SJSA1 (cell line): ENCODE results near the gene BABAM2. TPM values are rescaled to one million over a fixed set of nuclear protein-coding genes. Genes with fewer than 3 reads are reported as not detected.

ENCODE experiments used
- DNase-seq, 2 experiments: peaks; one replicate each; pipeline ENCODE4 v3.0.0-alpha.2; 2015 to 2020; ENCODE audit warnings: low spot score in 2 of 2, low read depth in 1 of 2
- H3K27ac ChIP-seq: fragments of 250-450 bp; sonication (Bioruptor Pico); 2 replicates; pipeline ENCODE4 v1.5.1; 2020; ENCODE audit warnings: mild to moderate bottlenecking, moderate library complexity
- H3K27me3 ChIP-seq: fragments of 250-450 bp; sonication (Bioruptor Pico); replicated peaks from 2 replicates; pipeline ENCODE4 v1.5.1; 2020; ENCODE audit warnings: mild to moderate bottlenecking, moderate library complexity
- H3K36me3 ChIP-seq: fragments of 250-450 bp; sonication (Bioruptor Pico); 2 replicates; pipeline ENCODE4 v1.5.1; 2020; ENCODE audit warnings: mild to moderate bottlenecking
- H3K4me1 ChIP-seq: fragments of 250-450 bp; sonication (Bioruptor Pico); replicated peaks from 2 replicates; pipeline ENCODE4 v1.6.1; 2021; ENCODE audit warnings: mild to moderate bottlenecking
- H3K4me3 ChIP-seq: fragments of 250-450 bp; sonication (Bioruptor Pico); 2 replicates; pipeline ENCODE4 v1.5.1; 2020; ENCODE audit warnings: mild to moderate bottlenecking
- H3K9me3 ChIP-seq: fragments of 250-450 bp; sonication (Bioruptor Pico); replicated peaks from 2 replicates; pipeline ENCODE4 v1.5.1; 2020; ENCODE audit warnings: mild to moderate bottlenecking
- total RNA-seq: library from RNA; depleted of rRNA; stranded (reverse); fragments of >200 nt; shearing (Covaris generic); gene quantifications from 2 replicates; pipeline ENCODE4 v1.2.3, GENCODE V29; 2014

Gene BABAM2
- total RNA-seq, 1 experiment from 2014 or later, result 24.6 TPM

DNA sequence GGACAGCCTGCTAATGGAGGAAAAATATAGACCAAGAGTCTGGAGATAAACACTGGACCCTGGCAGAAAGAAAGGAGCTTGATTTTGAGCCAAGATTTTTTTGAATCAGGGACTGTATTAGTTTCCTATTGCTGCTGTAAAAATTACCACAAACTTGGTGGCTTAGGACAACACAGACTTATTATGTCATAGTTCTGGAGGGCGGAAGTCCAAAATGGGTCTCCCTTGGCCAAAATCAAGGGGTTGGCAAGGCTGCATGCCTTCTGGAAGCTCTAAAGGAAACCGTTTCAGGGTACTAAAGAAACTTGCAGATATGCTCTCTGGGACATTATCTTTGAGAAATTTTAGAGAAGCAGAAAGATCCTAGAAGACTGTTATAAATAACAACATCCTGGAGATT is 140.1 kb downstream of the BABAM2 start:
- no peak for DNase-seq
- Histone ChIP-seq H3K27me3 (no peaks in the 10 kb centered on the region), H3K4me3 (no peak overlapping the region), H3K27ac (no peak overlapping the region), H3K36me3 (no peaks in the 10 kb centered on the region), H3K4me1 (peaks cover 5% of the 10 kb centered on the region; the same call in 1 of the 2 replicates), H3K9me3 (no peaks in the 10 kb centered on the region)

- Histone ChIP-seq H3K36me3 (no peaks in the 10 kb centered on the region), H3K9me3 (no peaks in the 10 kb centered on the region), H3K4me1 (peaks cover 5% of the 10 kb centered on the region; the same call in 1 of the 2 replicates), H3K27ac (no peak overlapping the region), H3K27me3 (no peaks in the 10 kb centered on the region), H3K4me3 (no peak overlapping the region)
- DNase-seq, result no peak
These were observed 142.3 kb downstream of the BABAM2 start for GRCh38 chr2:28032816-28033215.

GRCh38 chr2:28034696-28035095 is 144.2 kb downstream of the BABAM2 start:
- no peak overlapping the region for H3K27ac ChIP-seq
- no peak for DNase-seq
- H3K36me3 ChIP-seq, result no peaks in the 10 kb centered on the region
- no peak overlapping the region for H3K4me3 ChIP-seq
- H3K9me3 ChIP-seq, result no peaks in the 10 kb centered on the region
- H3K27me3 ChIP-seq, result no peaks in the 10 kb centered on the region
- H3K4me1 ChIP-seq, result peaks cover 5% of the 10 kb centered on the region; the same call in 1 of the 2 replicates

GRCh38 chr2:28035163-28035690 is 144.7 kb downstream of the BABAM2 start:
- no peaks in the 10 kb centered on the region for H3K27me3 ChIP-seq
- peaks cover 5% of the 10 kb centered on the region; the same call in 1 of the 2 replicates for H3K4me1 ChIP-seq
- H3K27ac ChIP-seq, result no peak overlapping the region
- no peak overlapping the region for H3K4me3 ChIP-seq
- H3K36me3 ChIP-seq, result no peaks in the 10 kb centered on the region
- no peak for DNase-seq
- H3K9me3 ChIP-seq, result no peaks in the 10 kb centered on the region

DNA sequence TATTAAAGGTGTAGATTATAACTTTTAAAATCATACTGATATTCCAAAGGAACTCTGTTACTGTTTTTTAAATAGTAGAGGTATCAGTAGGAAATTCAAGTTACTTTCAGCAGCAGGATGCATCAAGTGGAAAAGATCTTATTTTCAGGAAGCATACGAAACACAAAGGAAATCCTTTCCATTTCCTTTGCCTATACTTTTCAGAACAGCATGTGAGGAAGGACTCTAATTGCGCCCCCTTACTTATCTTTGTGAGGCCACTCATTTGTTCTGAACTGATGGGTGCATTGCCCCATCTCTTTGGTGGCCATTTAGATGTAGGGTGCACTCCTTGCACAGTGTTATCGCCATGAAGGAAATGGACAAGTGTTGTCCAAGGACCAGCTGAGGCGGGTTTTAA is 145.3 kb downstream of the BABAM2 start:
- no peak overlapping the region for H3K27ac ChIP-seq
- H3K4me3 ChIP-seq, result no peak overlapping the region
- H3K9me3 ChIP-seq, result no peaks in the 10 kb centered on the region
- peaks cover 5% of the 10 kb centered on the region; the same call in 1 of the 2 replicates for H3K4me1 ChIP-seq
- no peaks in the 10 kb centered on the region for H3K27me3 ChIP-seq
- DNase-seq, result no peak
- no peaks in the 10 kb centered on the region for H3K36me3 ChIP-seq

DNA sequence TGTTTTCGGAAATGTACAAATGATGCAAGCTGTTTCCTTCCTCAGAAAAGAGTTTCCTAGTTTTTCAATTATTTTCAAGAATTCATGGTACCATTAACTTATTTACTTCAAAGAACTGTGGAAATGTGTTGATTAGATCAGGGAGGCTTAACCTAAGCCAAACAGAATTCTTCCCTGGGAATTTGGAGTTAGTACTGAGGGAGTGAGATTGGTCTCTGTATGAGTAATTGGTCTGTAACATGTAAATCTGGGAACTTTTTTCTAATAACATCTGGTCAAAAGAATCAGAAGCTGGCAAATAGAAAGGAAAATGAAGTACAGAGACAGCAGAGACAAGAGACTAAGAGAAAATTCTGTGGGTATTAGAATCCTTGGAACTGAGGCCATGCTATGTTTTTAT is 145.8 kb downstream of the BABAM2 start:
- no peaks in the 10 kb centered on the region for H3K36me3 ChIP-seq
- peaks cover 5% of the 10 kb centered on the region; the same call in 1 of the 2 replicates for H3K4me1 ChIP-seq
- H3K27ac ChIP-seq, result no peak overlapping the region
- no peak overlapping the region for H3K4me3 ChIP-seq
- H3K27me3 ChIP-seq, result no peaks in the 10 kb centered on the region
- no peak for DNase-seq
- no peaks in the 10 kb centered on the region for H3K9me3 ChIP-seq

DNA sequence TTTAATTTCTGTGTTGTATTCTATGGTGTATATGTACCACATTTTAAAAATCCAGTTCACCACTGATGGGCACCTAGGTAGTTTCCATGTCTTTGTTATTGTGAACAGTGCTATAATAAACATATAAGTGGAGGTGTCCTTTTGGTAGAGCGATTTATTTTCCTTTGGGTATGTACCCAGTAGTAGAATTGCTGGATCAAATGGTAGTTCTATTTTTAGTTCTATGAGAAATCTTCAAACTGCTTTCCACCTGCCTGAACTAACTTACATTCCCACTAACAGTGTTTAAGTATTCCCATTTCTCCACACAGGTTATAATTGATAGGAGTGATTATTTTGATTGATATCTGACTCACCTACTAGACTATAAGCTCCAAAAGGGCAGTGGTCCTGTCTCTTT is 148.2 kb downstream of the BABAM2 start:
- no peaks in the 10 kb centered on the region for H3K27me3 ChIP-seq
- no peak overlapping the region for H3K4me3 ChIP-seq
- H3K9me3 ChIP-seq, result no peaks in the 10 kb centered on the region
- DNase-seq, result no peak
- no peak overlapping the region for H3K27ac ChIP-seq
- no peaks in the 10 kb centered on the region for H3K36me3 ChIP-seq
- H3K4me1 ChIP-seq, result peaks cover 5% of the 10 kb centered on the region; the same call in 1 of the 2 replicates

DNA sequence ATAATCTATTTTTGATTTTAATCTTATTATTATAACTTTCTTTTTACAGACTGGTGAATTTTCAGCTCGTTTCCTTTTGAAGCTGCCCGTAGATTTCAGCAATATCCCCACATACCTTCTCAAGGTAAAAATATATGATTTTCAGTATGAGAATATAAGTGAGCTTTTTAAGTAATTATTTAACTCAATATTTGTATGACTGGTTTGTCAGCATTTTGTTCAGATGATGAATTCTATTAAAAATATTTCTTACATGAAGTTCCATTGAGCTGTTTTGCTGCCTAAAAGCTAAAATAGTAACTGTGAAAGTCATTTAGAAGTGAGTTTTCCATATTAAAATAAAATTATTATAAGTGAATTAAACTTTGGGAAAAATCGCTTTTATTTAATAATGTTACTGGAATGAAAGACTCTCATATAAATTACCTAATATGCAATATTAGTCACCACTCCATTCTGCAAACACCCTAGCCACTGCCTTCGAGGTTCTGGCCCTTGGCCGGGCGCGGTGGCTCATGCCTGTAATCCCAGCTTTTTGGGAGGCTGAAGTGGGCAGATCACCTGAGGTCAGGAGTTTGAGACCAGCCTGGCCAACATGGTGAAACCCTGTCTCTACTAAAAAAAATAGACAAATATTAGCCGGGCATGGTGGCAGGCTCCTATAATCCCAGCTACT is 155.3 kb downstream of the BABAM2 start:
- Histone ChIP-seq H3K27me3 (no peaks in the 10 kb centered on the region), H3K9me3 (no peaks in the 10 kb centered on the region), H3K27ac (no peak overlapping the region), H3K4me3 (no peak overlapping the region), H3K36me3 (no peaks in the 10 kb centered on the region), H3K4me1 (peaks cover 15% of the 10 kb centered on the region)
- DNase-seq, result no peak

DNA sequence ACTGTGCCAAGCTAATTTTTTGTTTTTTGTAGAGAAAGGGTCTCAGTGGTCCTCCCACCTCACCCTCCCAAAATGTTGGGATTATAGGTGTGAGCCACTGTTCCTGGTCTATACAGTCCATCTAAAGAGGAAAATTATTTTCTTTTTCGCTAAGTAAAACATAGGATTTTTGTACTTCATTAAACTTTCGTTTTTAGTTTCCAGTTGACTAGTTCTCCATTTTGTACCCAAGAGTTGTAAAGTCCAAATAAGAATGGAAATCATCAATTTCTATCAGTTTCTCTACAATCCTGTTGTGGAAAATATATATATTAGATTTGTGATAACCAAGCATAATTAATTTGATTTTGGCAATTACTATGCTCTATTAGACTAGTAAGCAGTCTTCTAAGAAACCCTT is 156.4 kb downstream of the BABAM2 start:
- Histone ChIP-seq H3K4me3 (no peak overlapping the region), H3K9me3 (no peaks in the 10 kb centered on the region), H3K27me3 (no peaks in the 10 kb centered on the region), H3K27ac (no peak overlapping the region), H3K4me1 (peaks cover 15% of the 10 kb centered on the region), H3K36me3 (no peaks in the 10 kb centered on the region)
- no peak for DNase-seq

GRCh38 chr2:28047681-28048080 is 157.2 kb downstream of the BABAM2 start:
- Histone ChIP-seq H3K9me3 (no peaks in the 10 kb centered on the region), H3K36me3 (no peaks in the 10 kb centered on the region), H3K4me1 (peaks cover 19% of the 10 kb centered on the region), H3K27me3 (no peaks in the 10 kb centered on the region), H3K27ac (no peak overlapping the region), H3K4me3 (no peak overlapping the region)
- peak in 1 of 2 experiments; percentile 33 for DNase-seq

GRCh38 chr2:28048341-28048740 is 157.8 kb downstream of the BABAM2 start:
- Histone ChIP-seq H3K27me3 (no peaks in the 10 kb centered on the region), H3K4me3 (no peak overlapping the region), H3K27ac (no peak overlapping the region), H3K36me3 (no peaks in the 10 kb centered on the region), H3K4me1 (peaks cover 21% of the 10 kb centered on the region), H3K9me3 (no peaks in the 10 kb centered on the region)
- no peak for DNase-seq

DNA sequence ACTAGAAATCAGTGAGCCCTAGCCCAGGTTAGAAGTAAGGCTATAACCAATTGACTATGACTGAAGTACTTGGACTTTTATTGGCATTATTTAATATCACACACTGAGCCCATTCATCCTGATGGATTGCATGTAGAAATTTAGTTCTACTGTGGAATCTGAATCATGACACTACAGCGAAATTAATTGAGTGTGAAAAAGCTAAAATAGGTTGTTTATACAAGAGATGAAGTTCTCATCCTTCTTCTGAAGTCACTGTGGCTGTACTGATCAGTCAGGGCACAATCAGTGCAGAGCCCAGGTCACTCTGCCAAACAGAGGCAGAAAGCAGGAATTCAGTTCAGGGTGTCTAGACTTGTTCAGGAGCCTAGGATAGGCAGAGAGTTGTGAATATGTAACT is 158.9 kb downstream of the BABAM2 start:
- no peak overlapping the region for H3K27ac ChIP-seq
- no peaks in the 10 kb centered on the region for H3K27me3 ChIP-seq
- DNase-seq, result no peak
- no peak overlapping the region for H3K4me3 ChIP-seq
- no peaks in the 10 kb centered on the region for H3K9me3 ChIP-seq
- no peaks in the 10 kb centered on the region for H3K36me3 ChIP-seq
- peaks cover 21% of the 10 kb centered on the region for H3K4me1 ChIP-seq

DNA sequence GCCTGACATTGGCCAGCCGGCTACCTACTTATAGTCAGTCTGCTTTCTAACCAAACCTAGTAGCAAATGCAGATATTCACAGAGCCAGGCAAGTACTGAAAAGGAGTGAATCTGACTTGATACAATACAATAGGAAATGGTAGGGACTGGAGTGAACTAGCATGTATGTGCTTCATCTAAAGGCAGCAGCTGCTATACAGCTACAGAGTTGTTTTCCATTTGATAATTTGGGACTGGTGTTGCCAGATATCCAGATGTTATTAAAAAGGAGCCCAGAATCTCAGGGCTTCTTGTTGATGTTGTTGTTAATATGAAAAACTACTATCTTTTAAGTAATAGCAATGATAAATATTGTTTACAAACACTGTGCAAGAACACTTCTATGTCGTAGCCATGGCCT is 159.4 kb downstream of the BABAM2 start:
- Histone ChIP-seq H3K4me3 (no peak overlapping the region), H3K27me3 (no peaks in the 10 kb centered on the region), H3K27ac (no peak overlapping the region), H3K36me3 (no peaks in the 10 kb centered on the region), H3K9me3 (no peaks in the 10 kb centered on the region), H3K4me1 (peaks cover 21% of the 10 kb centered on the region)
- DNase-seq, result no peak

GRCh38 chr2:28052691-28053090 is 162.2 kb downstream of the BABAM2 start:
- Histone ChIP-seq H3K36me3 (no peaks in the 10 kb centered on the region), H3K4me1 (peaks cover 11% of the 10 kb centered on the region), H3K9me3 (no peaks in the 10 kb centered on the region), H3K27ac (no peak overlapping the region), H3K27me3 (no peaks in the 10 kb centered on the region), H3K4me3 (no peak overlapping the region)
- DNase-seq, result peak in 1 of 2 experiments; percentile 30
